ENCODE measurements around the gene FOXO3.
"Not testable (repeated sequence)": the region's sequence is repeated elsewhere in the genome, so short reads cannot be mapped to it uniquely, and the experiment has no call there.

Gene FOXO3

DNA sequence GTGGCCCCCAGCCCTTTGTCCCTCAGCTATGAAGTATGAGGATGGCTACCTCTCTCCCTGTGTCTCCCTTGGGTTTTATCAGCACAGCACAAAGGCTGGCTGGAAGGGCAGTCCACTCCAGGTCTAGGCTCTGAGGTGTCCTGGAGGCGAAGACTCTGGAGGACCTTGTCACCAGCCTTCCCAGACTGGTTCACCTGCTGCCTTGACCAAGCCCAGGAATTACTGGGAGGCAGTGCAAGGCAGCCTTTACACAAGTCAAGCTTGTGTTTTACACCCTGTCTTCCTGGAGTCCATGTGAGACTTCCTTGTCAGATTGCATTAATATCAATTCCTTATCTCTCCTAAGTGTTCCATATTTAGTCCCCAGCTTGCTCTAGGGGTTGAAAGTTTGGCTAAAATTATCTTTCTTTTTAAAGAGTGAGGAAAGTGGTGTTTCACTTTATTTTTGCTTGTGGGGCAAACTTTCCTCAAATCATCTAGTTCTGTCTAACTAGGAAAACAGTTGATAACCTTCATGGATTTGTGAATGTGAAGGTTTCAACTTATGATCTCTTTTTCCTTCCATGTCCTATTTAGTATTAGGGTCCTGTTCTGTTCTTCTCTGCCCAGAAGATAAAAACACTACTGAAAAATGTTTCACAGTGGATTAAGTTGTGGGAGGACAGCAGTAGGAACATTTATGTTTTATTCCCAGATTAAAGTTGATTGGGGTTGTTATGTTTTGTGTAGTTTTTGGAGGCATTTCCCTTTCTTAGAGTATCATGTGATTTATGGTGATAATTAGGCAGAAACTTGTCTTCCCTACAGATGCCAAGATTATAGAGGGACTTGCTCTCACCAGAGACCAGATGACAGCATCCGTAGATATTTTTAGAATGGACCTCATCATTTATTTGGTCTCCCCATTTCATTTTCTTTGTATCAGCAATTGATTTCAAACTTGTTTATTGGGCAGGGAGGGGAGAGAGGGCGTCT, 114.8 kb downstream of the FOXO3 start:
- peaks cover 8% of the 10 kb centered on the region for H3K4me1 Mint-ChIP-seq (ENCODE audit: low read depth)
- H3K36me3 Mint-ChIP-seq (ENCODE audit: low read depth) = peaks cover 6% of the 10 kb centered on the region
- no peak overlapping the region for H3K4me3 Mint-ChIP-seq
- no peak overlapping the region for H3K27ac Mint-ChIP-seq
- H3K9me3 Mint-ChIP-seq = no peaks in the 10 kb centered on the region
- H3K27me3 Mint-ChIP-seq = no peaks in the 10 kb centered on the region

- H3K27ac Mint-ChIP-seq = no peak overlapping the region
Measured at GRCh38 chr6:108676555-108676954, 115.8 kb downstream of the FOXO3 start.

DNA sequence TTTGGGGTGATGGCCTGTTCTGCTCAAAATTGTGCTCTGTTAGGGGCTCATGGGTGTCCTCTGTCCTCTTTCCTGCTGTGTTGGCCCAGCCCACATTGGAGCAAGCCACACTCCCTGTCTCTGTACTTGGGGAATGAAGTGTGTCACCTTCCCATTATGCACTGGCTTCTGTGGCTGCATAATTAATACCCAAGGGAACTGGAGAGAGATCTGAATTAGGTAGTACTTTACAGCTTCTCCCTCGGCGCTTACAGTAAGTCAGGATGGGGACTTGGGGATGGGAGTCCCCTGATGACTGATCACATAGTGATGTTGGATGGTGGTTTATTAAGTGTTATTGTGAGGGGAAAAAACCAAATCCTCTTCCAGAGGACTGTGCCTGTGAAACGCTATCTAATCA, 116.6 kb downstream of the FOXO3 start:
- H3K27ac Mint-ChIP-seq = no peak overlapping the region
- peaks cover 8% of the 10 kb centered on the region for H3K4me1 Mint-ChIP-seq (ENCODE audit: low read depth)
- H3K27me3 Mint-ChIP-seq = no peaks in the 10 kb centered on the region
- H3K9me3 Mint-ChIP-seq = no peaks in the 10 kb centered on the region
- H3K36me3 Mint-ChIP-seq (ENCODE audit: low read depth) = peaks cover 9% of the 10 kb centered on the region
- H3K4me3 Mint-ChIP-seq = no peak overlapping the region

More at GRCh38 chr6:108676555-108676954, 115.8 kb downstream of the FOXO3 start:
- H3K4me3 Mint-ChIP-seq = no peak overlapping the region
- H3K9me3 Mint-ChIP-seq = no peaks in the 10 kb centered on the region
- peaks cover 8% of the 10 kb centered on the region for H3K4me1 Mint-ChIP-seq (ENCODE audit: low read depth)
- H3K36me3 Mint-ChIP-seq (ENCODE audit: low read depth) = peaks cover 9% of the 10 kb centered on the region
- no peaks in the 10 kb centered on the region for H3K27me3 Mint-ChIP-seq

DNA sequence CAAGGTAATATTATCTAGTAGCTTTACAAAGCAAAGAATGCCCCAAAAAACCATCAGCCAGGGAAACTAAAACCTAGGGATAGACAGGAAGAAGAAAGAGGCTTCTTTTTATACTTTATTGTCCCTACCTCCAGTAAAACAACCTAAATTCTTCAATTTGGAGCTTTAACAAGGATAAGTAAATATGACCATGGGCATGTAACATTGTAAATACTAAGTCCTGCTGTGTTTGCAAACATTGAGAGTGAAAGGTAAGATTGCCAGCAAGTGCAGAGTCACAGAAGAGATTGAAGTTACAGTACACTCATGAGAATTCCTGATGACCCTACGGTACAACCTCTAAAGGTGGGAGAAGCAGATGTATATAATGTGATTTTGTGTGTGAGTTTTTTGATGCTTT, 117.2 kb downstream of the FOXO3 start:
- Mint-ChIP-seq H3K27ac (no peak overlapping the region), H3K9me3 (no peaks in the 10 kb centered on the region), H3K4me3 (no peak overlapping the region), H3K4me1 (ENCODE audit: low read depth) (peaks cover 5% of the 10 kb centered on the region), H3K27me3 (no peaks in the 10 kb centered on the region), H3K36me3 (ENCODE audit: low read depth) (peaks cover 9% of the 10 kb centered on the region)

- not testable (repeated sequence) for H3K4me3 Mint-ChIP-seq
Measured at GRCh38 chr6:108680314-108680713, 119.6 kb downstream of the FOXO3 start.

GRCh38 chr6:108681721-108682120, 121.0 kb downstream of the FOXO3 start:
- peaks cover 15% of the 10 kb centered on the region for H3K36me3 Mint-ChIP-seq (ENCODE audit: low read depth)
- H3K9me3 Mint-ChIP-seq, H3K27ac Mint-ChIP-seq, H3K4me3 Mint-ChIP-seq, H3K27me3 Mint-ChIP-seq: not testable (repeated sequence)
- H3K4me1 Mint-ChIP-seq (ENCODE audit: low read depth) = peaks cover 16% of the 10 kb centered on the region

More at GRCh38 chr6:108680314-108680713, 119.6 kb downstream of the FOXO3 start:
- not testable (repeated sequence) for H3K27me3 Mint-ChIP-seq; H3K36me3 Mint-ChIP-seq (ENCODE audit: low read depth); H3K9me3 Mint-ChIP-seq; H3K27ac Mint-ChIP-seq; H3K4me1 Mint-ChIP-seq (ENCODE audit: low read depth)

GRCh38 chr6:108682383-108683119, 121.8 kb downstream of the FOXO3 start:
- not testable (repeated sequence) for H3K27me3 Mint-ChIP-seq, H3K9me3 Mint-ChIP-seq, H3K4me3 Mint-ChIP-seq, H3K27ac Mint-ChIP-seq
- Mint-ChIP-seq H3K4me1 (ENCODE audit: low read depth) (peaks cover 16% of the 10 kb centered on the region), H3K36me3 (ENCODE audit: low read depth) (peaks cover 15% of the 10 kb centered on the region)

GRCh38 chr6:108683976-108684375, 123.3 kb downstream of the FOXO3 start:
- H3K4me3 Mint-ChIP-seq, H3K27ac Mint-ChIP-seq, H3K9me3 Mint-ChIP-seq, H3K27me3 Mint-ChIP-seq: not testable (repeated sequence)
- Mint-ChIP-seq H3K4me1 (ENCODE audit: low read depth) (peaks cover 16% of the 10 kb centered on the region), H3K36me3 (ENCODE audit: low read depth) (peaks cover 15% of the 10 kb centered on the region)

GRCh38 chr6:108684771-108685329, 124.1 kb downstream of the FOXO3 start:
- Mint-ChIP-seq H3K4me1 (ENCODE audit: low read depth) (peaks cover 16% of the 10 kb centered on the region), H3K27ac (peak overlapping the region; percentile 6), H3K4me3 (no peak overlapping the region), H3K27me3 (no peaks in the 10 kb centered on the region), H3K36me3 (ENCODE audit: low read depth) (peaks cover 15% of the 10 kb centered on the region), H3K9me3 (no peaks in the 10 kb centered on the region)

GRCh38 chr6:108685970-108686369, 125.3 kb downstream of the FOXO3 start:
- H3K27me3 Mint-ChIP-seq = no peaks in the 10 kb centered on the region
- no peaks in the 10 kb centered on the region for H3K9me3 Mint-ChIP-seq
- no peak overlapping the region for H3K27ac Mint-ChIP-seq
- H3K4me3 Mint-ChIP-seq = no peak overlapping the region
- peaks cover 16% of the 10 kb centered on the region for H3K4me1 Mint-ChIP-seq (ENCODE audit: low read depth)
- H3K36me3 Mint-ChIP-seq (ENCODE audit: low read depth) = peaks cover 7% of the 10 kb centered on the region

DNA sequence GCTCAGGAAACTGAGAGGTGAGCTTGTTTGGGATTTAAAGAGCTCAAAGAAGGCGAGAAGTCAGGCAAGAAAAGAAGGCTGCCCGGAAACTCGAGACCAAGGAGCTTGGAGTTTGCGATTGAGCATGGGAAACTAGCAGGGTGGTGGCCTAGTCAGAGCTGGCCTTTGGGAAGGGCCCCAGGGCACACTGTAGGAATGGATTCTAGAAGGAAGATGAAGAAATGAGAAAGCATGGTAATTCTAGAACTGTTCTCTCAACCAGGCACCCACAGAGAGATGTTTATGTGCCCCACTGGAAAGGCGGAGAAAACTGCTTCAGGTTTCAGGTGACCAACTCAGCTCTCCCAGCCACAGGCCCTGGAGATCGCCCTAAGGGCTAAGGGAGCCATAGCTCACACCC, 126.2 kb downstream of the FOXO3 start:
- Mint-ChIP-seq H3K4me1 (ENCODE audit: low read depth) (peaks cover 16% of the 10 kb centered on the region), H3K27me3 (no peaks in the 10 kb centered on the region), H3K27ac (no peak overlapping the region), H3K9me3 (no peaks in the 10 kb centered on the region), H3K4me3 (no peak overlapping the region), H3K36me3 (ENCODE audit: low read depth) (peaks cover 7% of the 10 kb centered on the region)

GRCh38 chr6:108687921-108688320, 127.2 kb downstream of the FOXO3 start:
- no peaks in the 10 kb centered on the region for H3K9me3 Mint-ChIP-seq
- H3K4me3 Mint-ChIP-seq = no peak overlapping the region
- peaks cover 7% of the 10 kb centered on the region for H3K36me3 Mint-ChIP-seq (ENCODE audit: low read depth)
- no peaks in the 10 kb centered on the region for H3K27me3 Mint-ChIP-seq
- peaks cover 16% of the 10 kb centered on the region for H3K4me1 Mint-ChIP-seq (ENCODE audit: low read depth)
- H3K27ac Mint-ChIP-seq = no peak overlapping the region

DNA sequence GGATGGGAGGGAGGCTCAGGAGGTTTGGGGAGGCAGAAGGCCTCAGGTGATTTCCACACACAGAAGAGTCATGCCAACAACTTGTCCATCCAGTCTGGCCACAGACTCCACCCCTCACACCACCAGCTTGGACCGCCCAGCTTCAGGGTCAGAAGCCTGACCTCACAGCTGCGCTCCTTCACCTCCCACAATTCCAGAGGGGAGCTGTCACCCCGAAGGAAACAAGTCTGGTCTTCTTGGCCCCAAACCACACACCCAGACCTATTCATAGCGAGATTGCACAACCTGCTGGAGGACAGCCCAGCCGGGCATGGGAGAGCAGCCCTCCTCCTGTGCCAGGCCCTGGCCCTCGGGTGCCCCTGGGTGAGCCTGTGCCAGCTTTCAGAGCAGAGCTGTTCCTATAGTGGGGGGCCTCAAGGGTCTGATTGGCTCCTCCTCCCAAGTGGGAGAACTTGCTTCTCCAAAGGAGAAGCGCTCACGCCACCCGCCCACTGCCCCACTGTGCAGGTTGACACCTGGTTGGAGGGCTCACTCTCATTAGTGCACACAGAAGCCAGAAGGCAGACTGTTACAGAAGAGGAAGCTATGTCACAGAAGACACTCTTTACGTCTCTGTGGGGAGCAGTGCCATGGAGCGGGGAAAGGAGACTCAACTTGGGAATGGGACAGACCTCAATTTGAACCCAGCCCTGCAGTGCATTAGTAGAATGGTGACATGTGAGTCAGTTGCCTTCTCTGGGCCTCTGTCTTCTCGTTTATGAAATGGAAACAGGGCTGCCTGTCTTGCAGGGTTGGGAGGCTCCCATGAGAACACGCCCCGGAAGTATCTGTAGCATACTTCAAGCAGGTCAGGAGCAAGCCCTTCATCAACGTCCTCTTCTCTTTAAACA, 128.8 kb downstream of the FOXO3 start:
- peaks cover 14% of the 10 kb centered on the region for H3K4me1 Mint-ChIP-seq (ENCODE audit: low read depth)
- H3K27me3 Mint-ChIP-seq = no peaks in the 10 kb centered on the region
- peaks cover 7% of the 10 kb centered on the region for H3K36me3 Mint-ChIP-seq (ENCODE audit: low read depth)
- no peaks in the 10 kb centered on the region for H3K9me3 Mint-ChIP-seq
- H3K27ac Mint-ChIP-seq = no peak overlapping the region
- no peak overlapping the region for H3K4me3 Mint-ChIP-seq

DNA sequence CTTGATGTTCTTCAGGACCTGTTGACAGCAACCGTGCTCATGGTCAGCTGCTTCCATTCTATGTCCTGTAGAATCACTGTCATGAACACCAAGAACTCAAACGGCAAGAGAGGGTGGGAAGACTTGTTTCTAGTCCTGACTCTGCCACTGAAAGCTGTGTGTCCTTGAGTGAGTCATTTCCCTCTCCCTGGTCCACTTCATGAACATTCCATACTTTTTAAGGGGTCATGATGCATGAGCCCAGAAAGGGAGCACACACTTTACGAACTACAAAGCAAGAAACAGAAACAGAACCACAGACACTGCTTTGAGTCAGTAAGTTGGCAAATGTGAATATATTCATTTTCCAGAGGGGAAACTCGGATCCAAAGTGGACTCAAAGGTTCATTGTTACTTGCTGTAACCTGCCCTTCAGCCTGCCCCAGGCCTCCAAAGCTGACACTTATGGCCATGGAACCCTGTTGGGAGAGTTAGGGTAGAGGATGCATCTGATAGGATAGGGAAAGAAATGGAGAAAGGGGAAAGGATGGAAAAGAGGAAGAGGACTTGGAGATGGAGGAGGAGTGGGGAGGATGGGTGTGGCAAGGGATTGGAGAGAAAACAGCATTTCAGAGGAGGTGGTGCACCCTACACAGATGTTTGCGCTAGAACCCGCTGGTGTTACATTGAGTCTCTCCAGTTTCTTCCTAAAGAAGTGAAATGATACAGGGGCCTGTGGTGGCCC, 129.8 kb downstream of the FOXO3 start:
- H3K4me3 Mint-ChIP-seq = no peak overlapping the region
- no peaks in the 10 kb centered on the region for H3K9me3 Mint-ChIP-seq
- no peak overlapping the region for H3K27ac Mint-ChIP-seq
- H3K4me1 Mint-ChIP-seq (ENCODE audit: low read depth) = peaks cover 7% of the 10 kb centered on the region
- peaks cover 7% of the 10 kb centered on the region for H3K36me3 Mint-ChIP-seq (ENCODE audit: low read depth)
- H3K27me3 Mint-ChIP-seq = no peaks in the 10 kb centered on the region
